Pancreas (tissue), 10 donors: ENCODE results near the gene MACROD2. TPM values are rescaled to one million over a fixed set of nuclear protein-coding genes. Genes with fewer than 3 reads are reported as not detected.
"Not testable (repeated sequence)": the region's sequence is repeated elsewhere in the genome, so short reads cannot be mapped to it uniquely, and the experiment has no call there.

Experiments used
- ATAC-seq, 4 donors: fragments of 200-7000 bp; cut with Tn5 transposase; one replicate each; pipeline versions ENCODE4 v1.8.0 to v1.9.1; 2020; ENCODE audit warnings: mild to moderate bottlenecking in 4 of 4, moderate library complexity in 4 of 4
- DNase-seq, 6 donors: peaks; one replicate each; pipeline ENCODE4 v3.0.0-alpha.2; 2020
- FAIRE-seq: peaks from 2 replicates; lab custom pipeline; 2012; peaks lifted over from hg19 to GRCh38; lab: Jason Lieb, UNC
- H3K27ac ChIP-seq, 4 donors: fragments of 200-600 bp; sonication (generic); 1 replicate in 3 of 4; 2 replicates in 1 of 4; pipeline versions ENCODE4 v1.5.0 to v1.8.0; 2020
- H3K27me3 ChIP-seq, 4 donors: fragments of 200-600 bp; one replicate each; pipeline ENCODE4 v1.8.0; 2021
- H3K36me3 ChIP-seq, 3 donors: fragments of 200-600 bp; sonication (generic) in 1 of 3; one replicate each; pipeline versions ENCODE4 v1.5.0 to v1.8.0; 2020 to 2021
- H3K4me1 ChIP-seq, 3 donors: fragments of 200-600 bp; one replicate each; pipeline ENCODE4 v1.8.0; 2021
- H3K4me3 ChIP-seq, 4 donors: fragments of 200-600 bp; sonication (generic) in 2 of 4; one replicate each; pipeline versions ENCODE4 v1.5.0 to v1.8.0; 2020 to 2021
- H3K9me3 ChIP-seq, 4 donors: fragments of 200-600 bp; one replicate each; pipeline ENCODE4 v1.8.0; 2021
- WGBS, 2 donors: extraction: QIAGEN DNeasy Blood & Tissue Kit; methylation state at CpG; one replicate each; pipeline ENCODE4 v1.1.7; 2013; 5-methylcytosine and 5-hydroxymethylcytosine counted together
- intact Hi-C, 3 donors: fragments of 100-400 bp; cut with DNase I; formaldehyde crosslinking; loops; one replicate each; pipeline versions ENCODE4 v1.11.1 to v1.14.2; 2022
- polyA plus RNA-seq, 2 donors: library from polyadenylated mRNA; stranded (reverse); fragments of 200-250 nt; gene quantifications; one replicate each; pipeline ENCODE4 v1.2.3, GENCODE V29; 2013
- total RNA-seq, 6 donors: library from RNA; stranded (reverse); fragmentation: NEBNext Ultra II Directional in 4 of 6; extraction: Animal tissue kit (Norgen Biotek cat#: 25700) in 4 of 6; gene quantifications; one replicate each; pipeline versions ENCODE4 v1.2.1 to v1.2.4, GENCODE V29; 2021 to 2023
- TF ChIP-seq, protein P1 (sequence below), 4 donors: fragments of 200-600 bp; sonication (generic) in 3 of 4; IDR thresholded peaks; one replicate each; pipeline versions ENCODE4 v1.5.0 to v1.8.0; 2021; ENCODE audit warnings: antibody characterized with exemption in 4 of 4
- donor health status: healthy with polysubstance abuse.
- donor health status: DM: no; HTN: no; CAD: no; lungs with moderate emphysema.
- donor health status: DM: no; HTN: no; CAD: no.
- donor health status: control.
- donor health status: control.
- donor health status: Bipolar disorder and iron deficiency.
- donor health status: DM: yes; HTN: yes; CAD: no.
- donor health status: DM: no; HTN: no; CAD: no.
- donor health status: DM: no; HTN: no; CAD: no.
- donor health status: DM: yes; HTN: yes; CAD: no.

MACROD2 gene
- total and polyA plus RNA-seq, 8 donors: 1.7 to 4.9 (median 2.7) TPM

DNA sequence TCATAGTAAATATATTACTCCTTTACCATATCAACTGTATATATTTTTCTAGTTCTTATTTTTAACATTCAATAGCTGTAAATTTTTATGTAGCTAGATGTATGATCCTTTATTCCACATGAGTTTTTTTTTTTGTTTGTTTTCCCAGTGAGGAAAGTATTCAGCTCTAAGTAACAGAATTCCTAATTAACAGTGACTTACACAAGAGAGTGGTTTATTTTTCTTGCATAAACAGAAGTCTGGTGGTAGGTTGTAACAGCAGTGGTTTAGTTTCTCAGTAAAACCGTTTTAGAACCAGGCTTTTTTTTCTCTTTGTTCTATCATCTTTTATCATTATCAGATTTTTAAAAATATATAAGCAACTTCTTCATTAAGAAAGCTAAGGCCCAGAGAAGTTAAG is 459.0 kb downstream of the MACROD2 start:
- intact Hi-C loops: no loop called here
- ATAC-seq (no peak), DNase-seq (no peak), FAIRE-seq (no peak)
- TF ChIP-seq, protein P1, sequence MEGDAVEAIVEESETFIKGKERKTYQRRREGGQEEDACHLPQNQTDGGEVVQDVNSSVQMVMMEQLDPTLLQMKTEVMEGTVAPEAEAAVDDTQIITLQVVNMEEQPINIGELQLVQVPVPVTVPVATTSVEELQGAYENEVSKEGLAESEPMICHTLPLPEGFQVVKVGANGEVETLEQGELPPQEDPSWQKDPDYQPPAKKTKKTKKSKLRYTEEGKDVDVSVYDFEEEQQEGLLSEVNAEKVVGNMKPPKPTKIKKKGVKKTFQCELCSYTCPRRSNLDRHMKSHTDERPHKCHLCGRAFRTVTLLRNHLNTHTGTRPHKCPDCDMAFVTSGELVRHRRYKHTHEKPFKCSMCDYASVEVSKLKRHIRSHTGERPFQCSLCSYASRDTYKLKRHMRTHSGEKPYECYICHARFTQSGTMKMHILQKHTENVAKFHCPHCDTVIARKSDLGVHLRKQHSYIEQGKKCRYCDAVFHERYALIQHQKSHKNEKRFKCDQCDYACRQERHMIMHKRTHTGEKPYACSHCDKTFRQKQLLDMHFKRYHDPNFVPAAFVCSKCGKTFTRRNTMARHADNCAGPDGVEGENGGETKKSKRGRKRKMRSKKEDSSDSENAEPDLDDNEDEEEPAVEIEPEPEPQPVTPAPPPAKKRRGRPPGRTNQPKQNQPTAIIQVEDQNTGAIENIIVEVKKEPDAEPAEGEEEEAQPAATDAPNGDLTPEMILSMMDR (IDR thresholded peaks at IDR 0.05): no peak
- Histone ChIP-seq H3K9me3 (no peaks in the 10 kb centered on the region), H3K4me3 (no peak overlapping the region), H3K4me1 (peaks cover 0 to 3% (median 0%) of the 10 kb centered on the region in 3 donors), H3K27me3 (no peaks in the 10 kb centered on the region), H3K27ac (no peak overlapping the region), H3K36me3 (no peaks in the 10 kb centered on the region)
- WGBS, 2 donors: 38 to 50% methylated on average over 1 of the region's 1 CpG

DNA sequence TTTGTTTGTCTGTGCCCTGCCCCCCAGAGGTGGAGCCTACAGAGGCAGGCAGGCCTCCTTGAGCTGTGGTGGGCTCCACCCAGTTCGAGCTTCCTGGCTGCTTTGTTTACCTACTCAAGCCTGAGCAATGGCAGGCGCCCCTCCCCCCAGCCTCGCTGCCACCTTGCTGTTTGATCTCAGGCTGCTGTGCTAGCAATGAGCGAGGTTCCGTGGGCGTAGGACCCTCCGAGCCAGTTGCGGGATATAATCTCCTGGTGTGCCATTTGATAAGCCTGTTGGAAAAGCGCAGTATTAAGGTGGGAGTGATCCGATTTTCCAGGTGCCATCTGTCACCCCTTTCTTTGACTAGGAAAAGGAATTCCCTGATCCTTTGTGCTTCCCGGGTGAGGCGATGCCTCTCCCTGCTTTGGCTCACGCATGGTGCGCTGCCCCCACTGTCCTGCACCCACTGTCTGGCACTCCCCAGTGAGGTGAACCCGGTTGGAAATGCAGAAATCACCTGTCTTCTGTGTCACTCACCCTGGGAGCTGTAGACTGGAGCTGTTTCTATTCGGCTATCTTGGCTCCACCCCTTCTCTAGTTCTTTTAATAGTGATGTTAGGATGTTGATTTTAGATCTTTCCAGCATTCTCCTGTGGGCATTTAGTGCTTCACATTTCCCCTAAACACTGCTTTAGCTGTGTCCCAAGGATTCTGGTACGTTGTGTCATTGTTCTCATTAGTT is 471.9 kb downstream of the MACROD2 start:
- DNase-seq: peak in 4 of 6 donors; percentile 18 to 61 (median 31)
- H3K27me3 ChIP-seq, H3K27ac ChIP-seq, intact Hi-C loops, H3K4me1 ChIP-seq, H3K36me3 ChIP-seq, H3K9me3 ChIP-seq, FAIRE-seq: not testable (repeated sequence)
- H3K4me3 ChIP-seq: peak overlapping the region in 1 of 4 donors; percentile 17
- WGBS, 2 donors: 73 to 83% methylated on average over 17 of the region's 17 CpGs
- peak in 1 of 4 donors; percentile 55 for ATAC-seq

DNA sequence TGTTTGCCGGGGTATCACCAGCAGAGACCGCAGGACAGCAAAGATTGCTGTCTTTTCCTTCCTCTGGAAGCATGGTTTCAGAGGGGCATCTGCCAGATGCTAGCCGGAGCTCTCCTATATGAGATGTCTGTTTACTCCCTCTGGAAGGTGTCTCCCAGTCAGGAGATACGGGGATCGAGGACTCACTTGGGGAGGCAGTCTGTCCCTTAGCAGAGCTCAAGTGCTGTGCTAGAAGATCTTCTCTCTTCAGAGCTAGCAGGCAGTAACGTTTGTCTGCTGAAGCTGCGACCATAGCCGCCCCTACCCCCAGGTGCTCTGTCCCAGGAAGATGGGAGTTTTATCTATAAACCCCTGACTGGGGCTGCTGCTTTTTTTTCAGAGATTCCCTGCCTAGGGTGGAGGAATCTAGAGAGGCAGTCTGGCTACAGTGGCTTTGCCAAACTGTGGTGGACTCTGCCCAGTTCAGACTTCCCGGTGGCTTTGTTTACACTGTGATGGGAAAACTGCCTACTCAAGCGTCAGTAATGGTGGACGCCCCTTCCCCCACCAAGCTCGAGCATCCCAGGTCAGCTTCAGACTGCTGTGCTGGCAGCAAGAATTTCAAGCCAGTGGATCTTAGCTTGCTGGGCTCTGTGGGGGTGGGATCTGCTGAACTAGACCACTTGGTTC is 475.0 kb downstream of the MACROD2 start:
- H3K4me1 ChIP-seq: peaks cover 0 to 6% (median 0%) of the 10 kb centered on the region in 3 donors
- no peaks in the 10 kb centered on the region for H3K9me3 ChIP-seq
- ATAC-seq: peak; percentile 72 to 89 (median 76)
- 32 to 35% methylated on average over 12 of the region's 12 CpGs for WGBS, 2 donors
- DNase-seq: peak in 5 of 6 donors; percentile 56 to 67 (median 56)
- FAIRE-seq: no peak
- H3K4me3 ChIP-seq: no peak overlapping the region
- H3K27ac ChIP-seq: no peak overlapping the region
- no peaks in the 10 kb centered on the region for H3K36me3 ChIP-seq
- TF ChIP-seq, protein P1 (IDR thresholded peaks at IDR 0.05): no peak
- H3K27me3 ChIP-seq: no peaks in the 10 kb centered on the region
- intact Hi-C loops: no loop called here

DNA sequence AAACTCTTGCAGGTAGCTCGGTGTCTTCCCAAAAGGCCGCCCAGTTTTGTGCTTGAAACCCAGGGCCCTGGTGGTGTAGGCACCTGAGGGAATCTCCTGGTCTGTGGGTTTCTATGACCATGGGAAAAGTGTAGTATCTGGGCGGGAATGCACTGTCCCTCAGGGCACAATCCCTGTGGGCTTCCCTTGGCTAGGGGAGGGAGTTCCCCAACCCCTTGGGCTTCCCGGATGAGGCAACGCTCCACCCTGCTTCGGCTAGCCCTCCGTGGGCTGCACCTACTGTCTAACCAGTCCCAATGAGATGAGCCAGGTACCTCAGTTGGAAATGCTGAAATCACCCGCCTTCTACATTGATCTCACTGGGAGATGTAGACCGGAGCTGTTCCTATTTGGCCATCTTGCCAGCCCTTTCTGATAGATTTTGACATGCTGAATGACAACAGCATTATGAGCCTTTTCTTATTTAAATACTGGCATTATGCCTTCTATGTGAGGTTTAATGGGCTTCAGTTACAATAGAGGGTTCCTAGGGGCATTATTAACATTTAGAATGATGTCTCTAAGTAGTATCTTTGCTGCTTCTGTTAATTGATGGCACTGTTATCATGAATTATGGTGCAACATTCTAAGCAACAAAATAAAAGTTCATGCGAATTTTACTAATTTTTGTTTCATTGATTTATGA is 475.8 kb downstream of the MACROD2 start:
- intact Hi-C loops: no loop called here
- Histone ChIP-seq H3K27me3 (no peaks in the 10 kb centered on the region), H3K27ac (no peak overlapping the region), H3K9me3 (no peaks in the 10 kb centered on the region), H3K4me3 (no peak overlapping the region), H3K36me3 (no peaks in the 10 kb centered on the region), H3K4me1 (peaks cover 0 to 6% (median 0%) of the 10 kb centered on the region in 3 donors)
- 92 to 95% methylated on average over 10 of the region's 10 CpGs for WGBS, 2 donors
- DNase-seq (no peak), FAIRE-seq (no peak), ATAC-seq (no peak)
- TF ChIP-seq, protein P1 (IDR thresholded peaks at IDR 0.05): no peak

DNA sequence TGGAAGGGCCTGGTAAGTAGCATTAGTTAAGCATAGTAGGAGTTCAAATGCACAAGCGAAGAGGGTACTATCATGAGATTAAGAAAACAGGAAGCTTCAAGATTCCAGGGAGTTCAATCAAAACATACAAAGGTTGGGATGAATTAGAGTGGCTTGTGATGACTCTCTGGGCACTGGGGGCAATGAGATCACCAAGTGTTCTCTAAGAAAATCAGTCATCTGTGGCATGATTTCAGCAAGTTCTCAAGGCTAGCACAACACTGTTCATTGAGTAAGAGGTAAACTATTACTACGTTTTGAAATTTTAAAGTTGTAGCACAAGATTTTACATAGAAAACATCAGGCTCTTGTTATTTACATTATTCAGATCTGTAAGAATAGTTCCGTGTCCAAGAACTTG is 481.8 kb downstream of the MACROD2 start:
- no peaks in the 10 kb centered on the region for H3K27me3 ChIP-seq
- WGBS, 2 donors: 81 to 87% methylated on average over 3 of the region's 3 CpGs
- no peaks in the 10 kb centered on the region for H3K36me3 ChIP-seq
- H3K4me3 ChIP-seq: no peak overlapping the region
- DNase-seq (no peak), ATAC-seq (peak in 1 of 4 donors; percentile 49), FAIRE-seq (no peak)
- no peaks in the 10 kb centered on the region for H3K9me3 ChIP-seq
- TF ChIP-seq, protein P1 (IDR thresholded peaks at IDR 0.05): no peak
- intact Hi-C loops: no loop called here
- no peak overlapping the region for H3K27ac ChIP-seq
- H3K4me1 ChIP-seq: no peaks in the 10 kb centered on the region
